RPMI8226 (cell line): ENCODE data around the gene GMCL2.

Experiments used
- DNase-seq: peaks from one replicate; pipeline ENCODE4 v3.0.0-alpha.2; 2015

GMCL2 gene

GRCh38 chr5:178221282-178221681, 34.1 kb upstream of the GMCL2 start:
- DNase-seq: no peak

- no peak for DNase-seq
These were observed 31.7 kb upstream of the GMCL2 start for GRCh38 chr5:178218827-178219226.

GRCh38 chr5:178218237-178218776, 31.1 kb upstream of the GMCL2 start:
- no peak for DNase-seq

- DNase-seq: no peak
These were observed 29.6 kb upstream of the GMCL2 start for GRCh38 chr5:178216779-178217178.

- DNase-seq: no peak
These were observed 28.9 kb upstream of the GMCL2 start for GRCh38 chr5:178216088-178216534.

- DNase-seq: no peak
These were observed 28.3 kb upstream of the GMCL2 start for GRCh38 chr5:178215280-178216002.

GRCh38 chr5:178214160-178214803, 27.1 kb upstream of the GMCL2 start:
- no peak for DNase-seq

GRCh38 chr5:178213748-178214151, 26.6 kb upstream of the GMCL2 start:
- DNase-seq: no peak

- DNase-seq: no peak
These were observed 25.9 kb upstream of the GMCL2 start for GRCh38 chr5:178213003-178213461.

GRCh38 chr5:178212241-178213002, 25.3 kb upstream of the GMCL2 start:
- no peak for DNase-seq

- DNase-seq: no peak
These were observed 24.2 kb upstream of the GMCL2 start for GRCh38 chr5:178211095-178212048.

- DNase-seq: no peak
These were observed 23.5 kb upstream of the GMCL2 start for GRCh38 chr5:178210686-178211085.

- DNase-seq: no peak
These were observed 22.9 kb upstream of the GMCL2 start for GRCh38 chr5:178210073-178210535.

- no peak for DNase-seq
These were observed 22.3 kb upstream of the GMCL2 start for GRCh38 chr5:178209334-178210072.

- no peak for DNase-seq
These were observed 21.5 kb upstream of the GMCL2 start for GRCh38 chr5:178208540-178209227.

- DNase-seq: no peak
These were observed 20.7 kb upstream of the GMCL2 start for GRCh38 chr5:178207917-178208280.

GRCh38 chr5:178207183-178207916, 20.2 kb upstream of the GMCL2 start:
- no peak for DNase-seq

GRCh38 chr5:178206166-178207101, 19.3 kb upstream of the GMCL2 start:
- no peak for DNase-seq

GRCh38 chr5:178205749-178206047, 18.5 kb upstream of the GMCL2 start:
- DNase-seq: no peak
